M059J (cell line): ENCODE measurements around the gene PALD1. TPM values are rescaled to one million over a fixed set of nuclear protein-coding genes. Genes with fewer than 3 reads are reported as not detected.

Experiments
- DNase-seq: peaks from one replicate; pipeline ENCODE4 v3.0.0-alpha.2; 2012; ENCODE audit warnings: low read depth
- total RNA-seq: library from RNA; depleted of rRNA; stranded (reverse); fragments of >200 nt; shearing (Covaris generic); gene quantifications from 2 replicates; pipeline ENCODE4 v1.2.3, GENCODE V29; 2014

The PALD1 gene
- total RNA-seq, 1 experiment from 2014 or later: 0.20 TPM

DNA sequence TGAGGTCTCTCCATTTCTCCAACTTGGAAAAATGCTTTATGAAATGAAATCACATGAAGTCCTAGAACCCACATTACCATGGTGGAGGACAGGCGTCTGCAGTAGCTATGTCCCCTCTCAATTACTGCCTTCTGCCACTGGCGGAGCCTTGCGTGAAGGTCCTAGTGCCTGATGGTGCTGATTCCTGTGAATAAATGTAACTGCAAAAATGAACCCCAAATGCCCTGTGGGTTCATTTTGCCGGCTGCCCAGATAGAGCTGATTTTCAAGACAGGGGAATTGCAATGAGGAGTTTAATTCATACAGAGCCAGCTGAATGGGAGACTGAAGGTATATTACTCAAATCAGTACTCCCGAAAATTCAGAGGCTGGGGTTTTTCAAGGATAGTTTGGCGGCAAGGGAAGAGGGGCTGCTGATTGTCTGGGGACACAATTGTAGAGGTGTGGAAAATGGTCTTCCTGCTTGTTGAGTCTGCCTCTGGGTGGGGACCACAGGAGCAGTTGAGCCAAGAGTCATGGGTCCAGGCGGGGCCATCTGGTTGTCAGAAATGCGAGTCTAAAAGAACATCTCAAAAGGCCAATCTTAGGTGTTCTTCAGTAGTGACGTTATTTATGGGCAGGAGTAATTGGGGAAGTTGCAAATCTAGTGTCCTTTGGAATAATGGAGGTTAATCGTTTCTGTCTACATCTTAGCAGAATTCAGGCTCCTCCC, 110.4 kb downstream of the PALD1 start:
- no peak for DNase-seq

DNA sequence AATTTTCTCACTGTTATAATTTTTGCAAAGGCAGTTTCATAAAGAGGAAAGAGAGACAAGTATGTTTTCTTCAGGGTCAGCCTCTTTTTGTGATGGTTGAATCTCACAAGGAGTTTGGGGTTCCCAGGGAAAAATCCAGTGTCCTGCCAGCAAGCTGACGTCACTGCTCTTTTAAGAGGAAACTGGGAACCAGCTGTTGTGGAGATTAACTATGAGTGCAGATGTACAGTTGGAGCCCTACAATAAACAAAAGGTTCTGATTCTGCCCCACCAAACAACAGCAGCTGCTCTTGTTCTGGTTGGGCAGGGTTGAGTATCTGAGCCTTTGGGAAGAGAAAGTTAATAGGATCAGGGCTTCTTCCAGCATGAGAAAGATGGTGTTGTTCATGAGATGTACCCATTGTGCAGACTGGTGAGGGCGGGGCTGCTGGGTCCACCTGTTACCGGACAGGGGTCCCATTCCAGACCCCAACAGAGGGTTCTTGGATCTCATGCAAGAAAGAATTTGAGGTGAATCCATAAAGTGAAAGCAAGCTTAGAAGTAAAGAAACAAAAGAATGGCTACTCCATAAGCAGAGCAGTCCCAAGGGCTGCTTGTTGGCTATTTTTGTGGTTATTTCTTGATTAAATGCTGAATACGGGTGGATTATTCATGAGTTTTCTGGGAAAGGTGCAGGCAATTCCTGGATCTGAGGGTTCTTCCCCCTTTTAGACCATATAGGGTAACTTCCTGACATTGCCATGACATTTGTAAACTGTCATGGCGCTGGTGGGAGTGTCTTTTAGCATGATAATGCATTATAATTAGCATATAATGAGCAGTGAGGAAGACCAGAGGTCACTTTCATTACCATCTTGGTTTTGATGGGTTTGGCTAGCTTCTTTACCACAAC, 111.4 kb downstream of the PALD1 start:
- no peak for DNase-seq

DNA sequence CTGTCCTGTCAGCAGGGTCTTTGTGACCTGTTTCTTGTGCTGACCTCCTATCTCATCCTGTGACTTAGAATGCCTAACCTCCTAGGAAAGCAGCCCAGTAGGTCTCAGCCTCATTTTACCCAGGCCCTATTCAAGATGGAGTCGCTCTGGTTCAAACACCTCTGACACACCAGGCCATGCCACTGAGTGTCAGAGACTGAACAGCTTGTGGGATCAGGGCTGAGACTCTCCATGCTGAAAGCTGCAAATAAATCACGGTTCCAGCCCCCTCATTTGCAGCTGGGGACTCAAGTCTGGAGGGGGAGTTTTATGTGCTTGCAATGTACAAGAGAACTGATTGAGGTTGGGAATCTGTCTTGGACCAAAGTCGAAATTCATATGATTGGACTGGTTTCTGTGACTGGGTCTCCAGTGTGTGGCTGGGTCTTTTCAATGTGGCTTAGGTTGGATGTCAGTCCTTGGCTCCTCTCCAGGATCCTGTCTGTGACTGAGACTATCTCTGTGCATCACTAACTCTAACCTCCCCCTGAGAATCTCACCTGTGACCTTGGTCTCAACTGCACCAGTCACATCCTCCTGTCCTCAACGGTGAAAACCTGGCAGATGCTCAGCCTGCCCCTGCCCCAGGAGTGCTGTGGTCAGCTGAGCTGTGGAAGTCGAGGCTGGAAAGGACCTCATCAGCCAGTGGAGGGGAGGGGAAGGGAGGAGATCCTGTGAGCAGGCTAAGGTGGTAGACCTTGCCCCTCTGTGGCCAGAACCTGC, 112.3 kb downstream of the PALD1 start:
- no peak for DNase-seq

DNA sequence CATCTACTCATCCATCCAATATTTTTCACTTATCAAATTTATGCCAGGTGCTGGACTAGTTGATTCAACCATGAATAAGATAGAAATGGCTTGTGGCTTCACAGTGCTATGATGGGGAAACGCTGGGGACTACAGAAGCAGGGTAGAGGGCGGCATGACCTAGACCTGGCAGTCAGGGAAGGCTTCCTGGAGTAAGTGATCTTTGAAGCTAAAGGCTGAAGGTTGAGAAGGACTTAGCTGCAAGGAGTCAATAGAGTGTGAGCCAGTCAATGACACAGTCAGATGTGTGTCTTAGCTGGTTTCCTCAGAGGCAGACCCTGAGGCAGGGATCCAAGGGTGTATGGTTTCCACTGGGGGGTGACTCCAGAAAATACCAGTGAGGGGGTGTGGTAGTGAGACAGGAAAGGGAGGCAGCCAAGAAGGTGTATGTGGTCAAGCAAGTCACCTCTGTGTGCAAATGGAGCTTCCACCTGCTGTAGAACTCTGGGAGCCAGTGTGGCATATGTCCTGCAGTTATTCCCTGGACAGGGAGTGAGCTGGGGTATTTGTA, 113.7 kb downstream of the PALD1 start:
- DNase-seq: no peak

DNA sequence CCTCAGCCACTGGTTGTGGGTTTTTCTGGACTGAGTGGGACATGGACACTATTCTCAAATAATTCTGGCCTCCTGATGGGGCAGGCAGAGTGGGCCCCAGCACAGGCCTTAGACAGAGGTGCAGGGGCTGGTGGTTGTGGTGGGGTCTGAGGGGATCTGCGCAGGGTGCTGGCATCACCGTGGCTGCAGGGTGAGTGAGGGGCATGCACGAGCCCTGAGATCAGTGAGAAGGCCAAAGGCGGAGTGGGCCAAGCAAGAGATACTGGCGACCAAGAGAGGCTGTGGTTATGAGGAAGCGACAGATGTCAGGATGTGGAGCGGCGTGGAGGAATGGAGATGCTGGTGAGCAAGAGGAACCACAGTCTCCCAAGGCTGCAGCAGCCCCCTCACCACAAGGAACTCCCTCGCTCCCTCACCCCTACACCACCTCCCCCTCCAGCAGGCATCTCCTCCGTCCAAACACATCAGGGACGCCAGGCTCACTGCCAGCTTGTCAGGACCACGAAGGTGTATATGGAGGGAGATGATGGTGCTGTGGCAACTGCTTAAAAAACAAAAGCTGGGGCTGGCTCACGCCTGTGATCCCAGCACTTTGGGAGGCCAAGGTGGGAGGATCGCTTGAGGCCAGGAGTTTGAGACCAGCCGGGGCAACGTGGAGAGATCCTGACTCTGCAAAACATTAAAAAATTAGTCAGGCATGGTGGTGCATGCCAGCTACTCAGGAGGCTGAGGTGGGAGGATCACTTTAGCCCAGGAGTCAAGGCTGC, 114.4 kb downstream of the PALD1 start:
- DNase-seq: no peak

DNA sequence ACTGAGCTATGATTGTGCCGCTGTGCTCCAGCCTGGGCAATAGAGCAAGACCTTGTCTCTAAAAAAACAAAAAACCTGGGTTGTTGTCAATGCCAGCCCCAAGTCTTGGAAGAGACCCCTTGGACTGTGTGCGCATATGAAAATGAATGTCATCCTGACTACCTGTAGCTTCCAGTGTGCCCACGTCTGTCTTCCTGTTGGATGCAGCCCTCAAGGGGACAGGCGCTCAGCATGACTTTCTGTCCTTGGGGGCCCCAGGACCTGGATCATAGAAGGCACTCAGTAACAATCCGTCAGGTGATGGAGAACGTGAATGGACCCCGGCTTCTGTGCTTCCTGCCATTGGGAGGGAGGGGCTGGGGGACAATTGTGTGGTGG, 114.9 kb downstream of the PALD1 start:
- DNase-seq: no peak

DNA sequence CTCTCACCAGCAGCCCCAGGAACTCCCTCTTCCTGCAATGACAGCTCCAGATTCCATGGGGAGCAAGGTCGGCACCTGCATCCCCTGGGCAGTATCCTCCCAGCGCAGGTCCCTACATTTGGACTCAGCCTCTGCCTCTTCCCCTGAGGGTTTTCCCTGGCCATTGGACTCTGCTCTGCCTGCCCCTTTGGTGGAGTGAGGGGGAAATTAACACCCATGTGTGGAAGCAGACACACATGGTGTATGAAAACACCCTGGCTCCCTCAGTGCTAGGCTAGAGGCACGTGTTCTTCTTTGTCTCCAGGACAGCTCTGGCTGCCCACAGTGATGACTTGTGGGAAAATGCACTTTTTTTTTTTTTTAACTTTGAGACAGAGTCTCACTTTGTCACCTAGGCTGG, 115.6 kb downstream of the PALD1 start:
- DNase-seq: no peak

DNA sequence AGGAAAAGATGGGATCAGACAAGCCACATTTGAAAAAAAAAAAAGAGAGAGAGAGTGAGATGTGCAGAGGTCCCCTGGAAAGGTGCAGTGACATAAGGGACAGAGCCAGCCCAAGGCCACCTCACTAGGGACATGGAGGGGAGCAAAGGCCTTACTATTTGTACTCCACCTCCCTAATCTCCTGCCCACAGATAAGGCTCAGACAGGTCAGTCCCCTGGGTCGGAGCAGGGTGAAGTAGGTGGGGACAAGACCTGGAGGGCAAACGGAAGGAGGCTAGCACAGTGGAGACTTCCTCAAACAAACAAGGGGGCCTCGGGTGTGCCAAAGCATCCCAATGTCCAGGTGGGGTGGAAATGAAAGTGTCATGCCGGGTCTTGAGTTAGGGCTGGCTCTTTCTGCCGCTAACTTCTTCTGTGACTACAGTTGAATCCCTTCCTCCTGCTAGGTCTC, 117.0 kb downstream of the PALD1 start:
- DNase-seq: no peak

DNA sequence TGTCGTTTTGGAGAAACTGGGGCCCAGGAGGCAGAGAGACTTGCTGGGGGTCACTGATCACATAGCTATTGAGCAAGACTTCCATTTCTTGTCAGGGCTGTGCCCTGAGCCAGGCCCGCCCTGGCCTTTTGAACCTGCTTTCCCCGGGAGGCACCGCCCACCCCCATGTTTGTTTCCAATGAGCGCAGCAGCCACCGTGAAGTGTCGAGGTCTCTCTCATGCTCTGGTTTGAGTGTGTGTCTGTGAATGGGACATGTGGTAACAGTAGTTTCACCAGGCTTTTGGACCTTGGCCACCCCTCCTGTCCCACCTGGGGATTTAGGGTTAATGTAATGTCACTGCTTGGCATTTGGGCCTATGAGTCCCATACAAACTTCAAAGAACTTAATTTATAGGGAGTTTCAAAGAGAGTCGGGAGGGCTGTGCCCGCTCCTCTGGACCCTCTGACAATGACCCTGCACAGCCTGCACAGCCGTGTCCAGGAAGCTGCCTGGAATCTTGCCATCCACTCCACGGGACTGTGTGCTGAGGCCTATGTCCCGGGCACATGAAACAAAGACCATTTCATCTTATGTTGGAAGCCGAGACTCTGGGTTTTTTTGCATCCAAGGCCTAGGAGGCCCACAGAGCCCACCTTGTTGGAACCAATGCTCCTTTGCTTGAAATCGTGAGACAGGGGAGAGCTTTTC, 117.7 kb downstream of the PALD1 start:
- no peak for DNase-seq

DNA sequence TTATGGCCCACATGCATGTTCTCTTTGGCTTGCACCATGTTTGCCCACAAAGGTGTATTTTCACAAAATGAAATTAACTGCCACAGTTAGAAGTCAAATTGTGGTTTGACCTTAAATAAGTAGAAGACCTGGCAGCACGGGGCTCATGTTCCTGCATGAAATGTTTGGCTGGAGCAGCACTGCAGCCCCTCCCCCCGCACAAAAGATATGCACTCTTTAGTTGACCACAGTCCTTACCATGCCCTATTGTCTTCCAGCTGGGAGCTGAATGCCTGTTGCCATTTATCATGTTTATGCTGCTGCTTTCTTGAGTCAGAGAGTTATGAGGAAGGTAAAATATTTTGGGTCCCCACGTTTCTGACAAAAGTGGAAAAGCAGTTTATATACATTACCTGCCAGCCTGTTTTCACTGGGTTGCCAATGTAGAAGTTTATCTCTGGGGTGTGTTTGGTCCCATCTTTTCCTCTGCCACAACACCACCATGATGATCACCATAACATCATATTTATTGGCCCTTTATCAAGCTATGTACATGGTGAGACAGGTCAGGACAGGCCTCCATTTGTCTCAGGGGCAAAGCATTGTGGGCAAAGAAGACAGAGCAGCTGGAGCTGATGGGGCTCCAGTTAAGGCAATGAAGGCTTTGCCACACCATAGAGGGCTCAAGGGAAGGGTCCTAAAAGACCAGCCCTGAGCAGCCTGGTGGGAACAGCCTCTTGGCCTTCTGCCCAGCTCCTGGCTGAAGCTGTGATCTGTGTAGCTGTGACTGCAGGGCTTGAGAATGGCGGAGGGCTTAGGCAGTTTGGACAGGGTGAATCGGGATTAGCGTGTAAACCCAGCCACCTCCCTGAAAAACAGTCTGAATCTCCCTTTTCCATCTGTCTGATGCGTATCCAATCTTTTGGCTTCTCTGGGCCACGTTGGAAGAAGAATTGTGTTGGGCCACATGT, 118.6 kb downstream of the PALD1 start:
- DNase-seq: no peak

DNA sequence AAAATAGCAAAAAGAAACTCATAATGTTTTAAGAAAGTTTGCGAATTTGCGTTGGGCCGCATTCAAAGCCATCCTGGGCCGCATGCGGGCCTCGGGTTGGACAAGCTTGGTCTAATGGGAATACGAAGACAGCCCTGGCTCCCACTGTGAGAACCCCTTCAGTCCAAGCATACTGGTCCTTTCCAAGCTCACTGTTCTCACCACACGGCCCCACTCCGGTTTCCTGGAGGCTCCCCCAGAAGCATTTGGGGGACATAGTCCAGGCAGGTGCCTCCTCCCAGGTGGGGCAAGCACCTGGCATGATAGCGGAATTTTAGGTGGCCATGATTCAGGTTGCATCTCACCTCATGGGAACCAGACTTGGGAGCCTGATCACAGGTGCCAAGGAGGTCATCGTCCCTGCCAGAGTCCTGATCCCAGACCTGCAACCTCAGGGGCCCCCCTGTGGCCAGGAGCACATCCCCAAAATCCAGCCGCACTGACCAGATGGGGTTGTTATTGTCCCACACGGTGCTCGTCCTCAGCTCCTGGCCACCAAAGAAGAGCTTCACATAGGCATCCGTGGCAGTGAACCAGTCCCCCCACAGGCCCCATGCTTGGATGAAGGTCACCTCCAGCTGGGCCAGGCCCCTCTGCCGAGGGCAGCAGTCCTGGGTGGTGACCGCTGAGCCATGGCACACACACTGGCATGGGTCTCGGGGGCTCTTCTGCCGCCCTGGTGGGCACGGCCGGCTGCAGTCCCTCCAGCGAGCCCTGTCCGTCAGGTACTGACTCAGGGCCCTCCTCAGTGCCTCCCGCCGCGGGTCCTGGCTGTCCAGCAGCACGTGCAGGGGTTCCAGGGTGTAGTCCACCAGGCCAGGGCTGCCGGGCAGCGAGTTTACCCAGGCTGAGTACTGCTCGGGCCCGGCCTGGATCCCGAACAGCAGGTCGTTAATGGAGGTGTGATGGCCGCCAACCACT, 119.6 kb downstream of the PALD1 start:
- no peak for DNase-seq

DNA sequence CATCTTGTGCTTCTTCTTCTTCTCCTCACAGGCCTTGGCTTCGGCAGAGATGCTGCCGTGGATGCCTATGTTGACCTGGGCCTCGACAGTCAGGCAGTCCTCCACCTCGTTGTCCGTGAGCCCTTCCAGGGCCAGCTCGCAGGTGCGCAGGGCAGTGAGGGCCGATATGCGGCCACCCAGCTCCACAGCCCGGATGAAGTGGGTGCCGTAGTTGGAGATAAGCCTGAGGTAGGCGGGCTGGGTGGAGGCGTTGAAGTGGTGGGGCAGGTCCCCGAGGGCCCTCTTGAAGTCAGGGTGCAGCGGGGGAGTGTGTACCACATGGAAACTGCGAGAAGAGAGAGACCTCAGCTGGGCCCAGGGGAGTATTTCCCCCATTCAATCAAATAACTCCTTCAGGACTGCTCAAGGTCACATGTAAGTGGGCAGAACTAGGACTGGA, 120.3 kb downstream of the PALD1 start:
- no peak for DNase-seq

DNA sequence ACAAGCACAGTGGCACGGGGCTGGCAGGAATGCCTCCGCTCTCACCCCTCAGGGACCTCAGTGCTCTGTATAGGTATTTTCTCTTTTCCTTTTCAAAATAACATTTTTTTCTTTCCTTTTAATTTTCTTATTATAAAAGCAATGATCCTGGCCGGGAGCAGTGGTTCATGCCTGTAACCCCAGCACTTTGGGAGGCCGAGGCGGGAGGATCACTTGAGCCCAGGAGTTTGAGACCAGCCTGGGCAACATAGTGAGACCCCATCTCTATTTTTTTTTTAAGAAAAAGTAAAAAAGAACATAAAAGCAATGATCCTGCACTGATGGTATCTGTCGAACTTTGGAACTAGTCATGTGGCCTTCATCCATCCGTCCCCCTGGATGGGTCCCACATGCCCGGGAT, 120.8 kb downstream of the PALD1 start:
- DNase-seq: no peak

DNA sequence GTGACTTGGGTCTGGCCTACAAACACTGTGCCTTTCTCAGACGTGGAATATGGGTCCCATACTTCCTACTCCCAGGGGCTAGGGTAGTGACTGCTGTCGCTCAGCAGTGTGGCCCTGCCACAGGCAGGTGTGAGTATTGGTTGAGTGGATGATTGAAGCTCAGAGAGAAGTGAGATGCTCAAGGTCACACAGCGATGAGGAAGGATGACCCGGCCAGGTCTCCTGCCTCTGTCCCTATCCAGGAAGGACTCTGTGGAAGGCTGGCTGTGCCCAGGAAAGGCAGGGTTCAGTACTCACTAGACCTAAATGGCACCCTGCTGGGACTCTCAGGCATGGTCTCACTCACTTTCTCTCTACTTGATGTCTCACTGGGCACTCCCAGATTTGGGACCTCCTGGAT, 121.2 kb downstream of the PALD1 start:
- no peak for DNase-seq

DNA sequence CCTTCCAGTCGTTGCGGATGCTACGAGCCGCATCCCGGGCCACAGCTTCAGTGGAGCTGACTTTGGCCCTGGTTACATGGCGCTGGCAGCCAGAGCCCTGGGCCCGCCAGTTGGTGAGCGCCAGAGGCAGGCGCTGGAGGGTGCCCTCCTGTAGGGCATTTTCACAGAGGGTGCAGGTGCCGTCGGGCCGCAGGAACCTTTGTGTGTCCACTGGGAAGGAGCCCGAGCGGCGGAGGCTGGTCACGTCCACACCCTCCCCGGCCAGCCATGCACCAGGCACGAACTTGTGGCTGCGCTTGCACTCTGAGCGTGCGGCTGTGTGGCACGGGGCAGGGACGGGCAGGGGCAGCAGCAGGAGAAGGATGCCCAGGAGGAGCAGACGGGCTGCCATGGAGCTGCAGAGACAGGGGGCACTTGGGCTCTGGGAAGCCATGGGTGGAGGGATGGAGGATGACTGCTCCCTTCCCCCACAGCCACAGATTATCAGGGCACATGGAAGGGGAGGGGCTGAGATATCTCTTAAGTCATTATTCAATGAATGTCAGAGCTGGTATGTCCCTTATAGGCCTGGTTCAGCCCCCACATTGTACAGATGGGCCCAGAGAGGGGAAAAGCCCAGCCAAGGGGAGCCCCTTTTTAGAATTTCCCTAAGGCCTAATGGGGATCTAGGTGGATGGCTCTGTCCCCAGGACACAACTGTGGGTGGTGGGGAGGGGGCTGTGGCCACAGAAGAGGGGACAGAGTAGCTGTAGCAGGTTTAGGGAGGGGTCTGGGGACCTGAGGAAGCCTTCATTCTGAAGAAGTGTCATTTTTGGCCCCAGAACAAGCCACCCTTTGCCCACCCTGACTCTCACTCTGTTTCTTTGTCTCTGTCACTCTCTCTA, 122.2 kb downstream of the PALD1 start:
- DNase-seq: no peak

DNA sequence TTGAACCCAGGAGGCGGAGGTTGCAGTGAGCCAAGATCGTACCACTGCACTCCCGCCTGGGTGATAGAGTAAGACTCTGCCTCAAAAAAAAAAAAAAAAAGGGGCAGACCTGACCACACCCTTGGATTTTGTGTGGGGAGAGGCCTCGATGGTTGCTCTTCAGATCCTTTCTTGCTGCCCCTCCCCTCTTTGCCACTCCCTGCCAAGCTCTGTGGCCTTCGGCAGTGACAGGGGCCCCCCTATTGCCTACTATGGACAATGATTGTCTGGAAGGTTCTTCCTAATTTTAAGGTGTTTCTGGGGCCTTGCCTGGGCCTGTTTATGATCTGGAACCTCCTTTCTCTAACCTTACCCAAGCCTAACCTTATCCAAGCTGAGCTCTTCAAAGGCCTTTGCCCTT, 123.2 kb downstream of the PALD1 start:
- DNase-seq: no peak
